Hepatocyte (in vitro differentiated cells): Measurements from ENCODE around the gene ASXL3. TPM values are rescaled to one million over a fixed set of nuclear protein-coding genes. Genes with fewer than 3 reads are reported as not detected.

Source experiments
- DNase-seq: peaks from one replicate; pipeline ENCODE4 v3.0.0-alpha.2; 2016; ENCODE audit warnings: low spot score
- H2AFZ ChIP-seq: fragments of 200-600 bp; sonication (generic); 2 replicates; pipeline ENCODE4 v1.6.0; 2016; ENCODE audit warnings: antibody characterized with exemption, mild to moderate bottlenecking
- H3K27ac ChIP-seq: fragments of 200-600 bp; sonication (generic); 2 replicates; pipeline ENCODE4 v1.5.1; 2016; ENCODE audit warnings: mild to moderate bottlenecking
- H3K27me3 ChIP-seq: fragments of 200-600 bp; sonication (generic); 2 replicates; pipeline ENCODE4 v1.6.1; 2016
- H3K36me3 ChIP-seq: fragments of 200-600 bp; sonication (generic); replicated peaks from 2 replicates; pipeline ENCODE4 v1.5.1; 2016; ENCODE audit warnings: low read depth; ENCODE audit not compliant: insufficient read depth
- H3K4me1 ChIP-seq: fragments of 200-600 bp; sonication (generic); 2 replicates; pipeline ENCODE4 v1.5.1; 2016; ENCODE audit warnings: mild to moderate bottlenecking, moderate library complexity; ENCODE audit not compliant: insufficient read depth
- H3K4me2 ChIP-seq: fragments of 200-600 bp; sonication (generic); 2 replicates; pipeline ENCODE4 v1.6.0; 2016
- H3K4me3 ChIP-seq: fragments of 200-600 bp; sonication (generic); 2 replicates; pipeline ENCODE4 v1.5.1; 2016; ENCODE audit warnings: mild to moderate bottlenecking
- H3K79me2 ChIP-seq: fragments of 200-600 bp; sonication (generic); 2 replicates; pipeline ENCODE4 v1.6.0; 2017; ENCODE audit warnings: mild to moderate bottlenecking
- H3K9me2 ChIP-seq: fragments of 200-600 bp; sonication (generic); replicated peaks from 2 replicates; pipeline ENCODE4 v1.6.0; 2017; ENCODE audit warnings: mild to moderate bottlenecking; ENCODE audit not compliant: insufficient read depth
- H3K9me3 ChIP-seq: fragments of 200-600 bp; sonication (generic); 2 replicates; pipeline ENCODE4 v1.5.1; 2016; ENCODE audit warnings: low read depth, mild to moderate bottlenecking
- H4K20me1 ChIP-seq: fragments of 200-600 bp; sonication (generic); 2 replicates; pipeline ENCODE4 v1.6.0; 2016; ENCODE audit warnings: mild to moderate bottlenecking; ENCODE audit not compliant: insufficient read depth, poor library complexity, severe bottlenecking
- CTCF ChIP-seq: fragments of 200-600 bp; sonication (generic); IDR thresholded peaks from 2 replicates; pipeline ENCODE4 v1.5.1; 2016; ENCODE audit warnings: antibody characterized with exemption, mild to moderate bottlenecking; ENCODE audit not compliant: poor library complexity
- EZH2 ChIP-seq: fragments of 200-600 bp; sonication (generic); IDR thresholded peaks from 2 replicates; pipeline ENCODE4 v1.6.1; 2016; ENCODE audit warnings: antibody characterized with exemption, mild to moderate bottlenecking, borderline replicate concordance
- EZH2phosphoT487 ChIP-seq: fragments of 200-600 bp; sonication (generic); IDR thresholded peaks from one replicate; pipeline ENCODE4 v1.6.1; 2018; ENCODE audit warnings: antibody characterized with exemption, mild to moderate bottlenecking, low read depth, moderate library complexity; ENCODE audit not compliant: unreplicated experiment, severe bottlenecking
- WGBS: methylation state at CpG from one replicate; pipeline ENCODE4 v1.1.6; 2016; ENCODE audit warnings: low lambda C conversion rate; ENCODE audit errors: missing lambda C conversion rate; 5-methylcytosine and 5-hydroxymethylcytosine counted together
- polyA plus RNA-seq: library from polyadenylated mRNA; unstranded; fragments of >200 nt; fragmentation: Nextera tagmentation; extraction: Ambion mirVana; gene quantifications from 2 replicates; pipeline ENCODE4 v1.2.1, GENCODE V29; 2016
- total RNA-seq: library from RNA; depleted of rRNA; stranded (reverse); fragments of >200 nt; gene quantifications from 2 replicates; pipeline ENCODE4 v1.2.3, GENCODE V29; 2014

ASXL3 gene
- total and polyA plus RNA-seq, 2 experiments from 2014 or later: 1.4 to 8.7 TPM

- Histone ChIP-seq H3K9me2 (no peaks in the 10 kb centered on the region), H3K4me3 (no peak overlapping the region), H3K27me3 (no peaks in the 10 kb centered on the region), H4K20me1 (no peaks in the 10 kb centered on the region), H3K27ac (no peak overlapping the region), H3K4me1 (no peaks in the 10 kb centered on the region), H3K79me2 (peaks cover 39% of the 10 kb centered on the region), H3K36me3 (no peaks in the 10 kb centered on the region), H2AFZ (no peak overlapping the region), H3K4me2 (no peak overlapping the region), H3K9me3 (no peaks in the 10 kb centered on the region)
- no peak for DNase-seq
- no peak for TF ChIP-seq EZH2
- TF ChIP-seq CTCF: no peak
- TF ChIP-seq EZH2phosphoT487: no peak
Measured at GRCh38 chr18:33606621-33607020, 28.6 kb downstream of the ASXL3 start.

GRCh38 chr18:33611525-33612135 lies 33.6 kb downstream of the ASXL3 start:
- Histone ChIP-seq H3K4me3 (no peak overlapping the region), H3K4me1 (no peaks in the 10 kb centered on the region), H3K9me3 (no peaks in the 10 kb centered on the region), H3K27me3 (no peaks in the 10 kb centered on the region), H2AFZ (no peak overlapping the region), H3K27ac (no peak overlapping the region), H4K20me1 (no peaks in the 10 kb centered on the region), H3K36me3 (no peaks in the 10 kb centered on the region), H3K4me2 (no peak overlapping the region), H3K79me2 (peaks cover 8% of the 10 kb centered on the region), H3K9me2 (no peaks in the 10 kb centered on the region)
- WGBS: 81% methylated on average over 3 of the region's 3 CpGs
- TF ChIP-seq EZH2: no peak
- TF ChIP-seq EZH2phosphoT487: no peak
- no peak for TF ChIP-seq CTCF
- DNase-seq: no peak

GRCh38 chr18:33612632-33613031 lies 34.6 kb downstream of the ASXL3 start:
- Histone ChIP-seq H3K9me3 (no peaks in the 10 kb centered on the region), H2AFZ (no peak overlapping the region), H3K4me3 (no peak overlapping the region), H3K36me3 (no peaks in the 10 kb centered on the region), H3K79me2 (peaks cover 5% of the 10 kb centered on the region), H3K4me1 (no peaks in the 10 kb centered on the region), H3K27ac (no peak overlapping the region), H4K20me1 (no peaks in the 10 kb centered on the region), H3K9me2 (no peaks in the 10 kb centered on the region), H3K4me2 (no peak overlapping the region), H3K27me3 (no peaks in the 10 kb centered on the region)
- no peak for DNase-seq
- WGBS: 92% methylated on average over 3 of the region's 3 CpGs
- TF ChIP-seq EZH2phosphoT487: no peak

- WGBS: 88% methylated on average over 3 of the region's 3 CpGs
Measured at GRCh38 chr18:33616556-33616955, 38.5 kb downstream of the ASXL3 start.

More at GRCh38 chr18:33616556-33616955, 38.5 kb downstream of the ASXL3 start:
- H2AFZ ChIP-seq: no peak overlapping the region
- H3K4me3 ChIP-seq: no peak overlapping the region
- no peak overlapping the region for H3K27ac ChIP-seq
- peaks cover 8% of the 10 kb centered on the region for H3K79me2 ChIP-seq
- no peaks in the 10 kb centered on the region for H3K27me3 ChIP-seq
- H3K9me3 ChIP-seq: no peaks in the 10 kb centered on the region
- H3K36me3 ChIP-seq: no peaks in the 10 kb centered on the region
- no peaks in the 10 kb centered on the region for H3K9me2 ChIP-seq
- no peaks in the 10 kb centered on the region for H3K4me1 ChIP-seq
- no peak for TF ChIP-seq CTCF
- TF ChIP-seq EZH2phosphoT487: no peak
- no peak for TF ChIP-seq EZH2
- H3K4me2 ChIP-seq: no peak overlapping the region
- no peak for DNase-seq
- no peaks in the 10 kb centered on the region for H4K20me1 ChIP-seq
